Stimulated activated CD4-positive, alpha-beta T cell treated with anti-CD3 and anti-CD28 coated beads, Interleukin-4, amount 100 ng/mL, for 1 hour (primary cell): ENCODE measurements around the gene NRG2.

Source experiments
- DNase-seq: peaks from one replicate; pipeline ENCODE4 v3.0.0-alpha.2; 2020

The NRG2 gene

DNA sequence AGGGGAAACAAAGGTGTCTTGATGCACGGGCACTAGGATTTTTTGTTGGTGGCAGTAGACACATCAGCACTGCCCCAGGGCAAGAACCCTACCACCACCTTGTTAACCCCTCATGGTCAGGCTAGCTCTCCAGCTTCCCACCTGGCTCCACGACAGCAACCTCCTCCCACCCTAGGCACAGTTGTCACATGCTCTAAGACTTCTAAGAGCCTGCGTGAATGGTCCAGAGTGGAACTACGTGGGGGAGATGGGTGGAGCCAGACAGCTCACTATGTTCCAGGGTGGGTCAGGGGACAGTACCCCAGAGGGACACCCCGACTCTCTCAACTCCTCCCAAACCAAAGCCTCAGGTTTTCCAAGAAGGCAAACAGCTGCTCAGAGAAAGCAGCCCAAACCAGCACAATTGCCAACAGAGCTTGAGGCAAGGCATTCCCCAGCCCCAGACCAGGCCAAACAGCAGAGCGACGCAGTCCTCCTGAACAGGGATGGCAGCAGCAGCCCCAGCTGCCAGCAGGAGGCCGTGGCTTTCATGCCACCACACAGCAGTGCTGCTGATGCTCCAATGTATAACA is 78.0 kb downstream of the NRG2 start:
- DNase-seq, result no peak

DNA sequence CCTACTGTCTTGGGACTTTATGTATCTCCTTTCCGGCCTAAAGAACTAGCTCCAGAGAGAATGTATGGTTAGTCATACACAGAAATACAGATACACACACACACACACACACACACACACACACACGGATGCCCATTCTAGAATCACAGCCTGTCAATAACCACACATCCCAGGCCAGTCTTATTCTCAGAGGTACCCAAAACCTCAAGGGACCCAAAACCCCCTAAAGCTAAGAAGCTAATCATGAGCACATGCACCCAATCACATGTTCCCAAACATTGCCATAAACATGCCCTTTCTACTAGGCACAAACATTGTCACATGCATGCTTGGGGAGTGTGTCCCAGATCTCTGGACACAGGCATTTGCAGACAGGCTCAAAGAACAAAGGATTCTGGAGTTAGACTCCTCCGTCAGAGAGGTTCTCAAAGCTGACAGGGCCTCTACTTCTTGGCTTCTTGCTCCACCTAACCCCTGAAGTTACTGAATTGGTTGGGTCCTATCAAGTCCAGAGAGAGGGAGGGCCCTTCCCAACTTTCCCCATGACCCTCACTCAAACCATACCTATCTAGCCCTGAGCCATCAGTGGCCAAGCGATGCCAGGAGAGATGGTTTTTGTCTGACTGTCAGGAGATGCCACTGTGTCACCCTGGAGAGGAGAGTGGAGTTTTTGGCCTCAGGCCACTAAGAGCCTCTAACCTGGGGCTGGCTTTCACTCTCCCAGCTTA is 78.7 kb downstream of the NRG2 start:
- no peak for DNase-seq

DNA sequence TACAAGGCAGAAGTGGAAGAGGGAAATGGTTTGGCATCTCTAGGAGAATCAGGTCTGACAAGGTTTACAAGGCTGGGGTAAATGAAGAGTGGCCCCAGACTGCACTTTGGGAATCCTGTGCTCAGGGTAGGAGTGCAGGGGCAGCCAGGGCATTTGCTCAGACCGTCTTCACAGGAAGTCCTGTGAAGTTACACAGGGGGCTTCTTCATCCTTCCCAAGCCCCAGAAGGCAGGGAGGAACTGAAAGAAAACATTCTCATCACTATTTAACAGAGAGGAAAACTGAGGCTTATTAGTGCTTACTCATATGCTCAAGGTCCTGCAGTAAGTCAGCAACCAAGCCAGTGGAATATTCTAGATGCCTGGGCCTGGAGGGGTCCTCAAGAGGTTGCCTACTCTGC is 80.7 kb downstream of the NRG2 start:
- DNase-seq, result no peak

DNA sequence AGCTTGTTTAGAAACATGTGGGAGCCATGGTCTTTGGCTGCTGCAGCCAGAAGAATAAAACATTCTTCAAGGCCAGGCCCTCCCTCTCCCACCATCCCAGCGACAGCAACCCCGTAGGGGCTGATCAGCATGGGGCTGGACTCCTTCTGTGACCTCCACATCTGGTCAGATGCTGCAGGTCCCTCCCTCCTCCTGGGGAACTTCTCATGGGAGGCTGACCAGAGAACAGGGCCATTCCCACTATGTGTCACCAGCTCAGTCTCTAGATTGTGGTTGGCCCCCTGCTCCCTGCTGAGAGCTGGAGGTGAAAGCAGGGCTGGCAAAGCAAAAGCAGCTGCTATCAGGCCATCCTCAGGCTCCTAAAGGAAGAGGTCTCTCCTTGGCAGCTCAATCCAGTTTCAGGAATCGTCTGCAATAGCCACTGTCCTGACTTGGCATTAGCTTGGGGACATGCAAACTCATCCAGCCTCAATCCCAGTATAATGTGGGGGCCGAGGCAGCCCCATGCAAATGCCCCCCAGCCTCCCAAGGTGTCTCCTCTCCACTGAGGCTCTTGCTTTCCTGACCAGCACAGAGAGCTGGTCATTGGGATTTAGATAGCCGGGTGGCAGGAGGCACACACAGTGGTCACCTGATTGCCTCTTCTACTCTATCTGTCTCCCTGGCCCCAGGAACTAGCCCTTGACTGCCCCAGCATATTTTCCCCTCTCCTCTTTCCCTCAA is 81.5 kb downstream of the NRG2 start:
- DNase-seq, result no peak

DNA sequence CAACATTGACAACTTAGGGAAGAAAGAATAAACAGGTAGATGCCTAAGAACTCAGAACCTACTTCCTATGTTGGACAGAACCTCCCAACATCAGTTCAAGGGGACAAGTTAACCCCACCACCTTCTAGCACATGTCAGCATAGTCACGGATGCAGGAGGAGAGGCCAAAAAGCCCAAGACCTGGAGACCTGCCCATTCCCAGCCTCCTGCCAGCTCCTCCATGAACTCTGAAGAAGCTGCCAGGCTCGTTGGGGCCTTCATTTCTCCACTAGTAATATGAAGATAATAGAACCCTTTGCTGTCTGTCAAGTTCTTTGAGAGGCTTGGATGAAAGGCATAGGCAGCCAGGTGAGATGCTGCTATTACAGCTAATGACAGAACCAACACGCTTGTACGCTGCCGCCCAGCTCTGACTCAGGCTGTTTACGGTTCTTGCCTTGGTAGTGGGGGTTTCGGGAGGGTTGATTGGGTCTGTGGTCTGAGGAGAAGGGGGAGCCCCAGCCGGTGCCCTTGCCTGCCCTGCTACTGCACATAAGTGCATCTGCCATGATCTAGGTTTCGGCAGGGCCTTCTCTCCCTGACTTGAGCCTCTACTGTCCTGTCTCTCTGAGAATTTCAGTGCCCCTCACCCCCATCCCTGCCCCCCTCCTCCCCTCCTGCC is 82.2 kb downstream of the NRG2 start:
- DNase-seq, result no peak

DNA sequence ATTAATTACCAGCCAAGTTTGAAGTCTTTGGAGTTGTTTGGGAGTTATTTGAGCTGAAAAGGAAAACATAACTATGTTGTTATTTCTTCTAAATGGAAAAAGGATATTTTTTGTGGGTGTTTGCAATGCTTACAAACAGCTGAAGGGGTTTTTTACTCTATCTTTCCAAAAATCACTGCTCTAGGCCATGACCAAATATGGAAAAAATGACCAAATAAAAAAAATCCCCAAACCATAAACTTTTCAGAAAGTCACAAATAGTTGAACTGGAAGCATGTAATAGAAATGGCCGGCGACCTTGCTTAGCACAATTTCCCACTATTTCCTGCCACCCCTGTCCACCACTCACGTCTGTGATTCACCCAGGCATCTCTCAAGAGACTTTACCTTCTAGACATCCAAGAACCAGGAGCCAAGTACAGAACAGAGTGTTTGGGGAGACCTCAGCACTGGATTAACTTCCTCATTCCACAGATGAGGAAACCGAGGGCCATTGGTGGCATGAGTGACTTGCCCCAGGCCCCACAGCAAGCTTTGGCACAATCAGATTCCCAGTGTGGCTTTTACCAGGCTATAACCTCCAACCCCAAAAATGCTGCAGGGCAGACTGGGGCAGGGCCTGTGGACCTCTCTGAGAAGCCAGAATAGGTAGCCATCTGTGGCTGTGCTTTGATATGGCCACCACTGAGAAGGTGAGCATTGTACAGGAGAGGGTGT is 84.5 kb downstream of the NRG2 start:
- DNase-seq, result no peak

DNA sequence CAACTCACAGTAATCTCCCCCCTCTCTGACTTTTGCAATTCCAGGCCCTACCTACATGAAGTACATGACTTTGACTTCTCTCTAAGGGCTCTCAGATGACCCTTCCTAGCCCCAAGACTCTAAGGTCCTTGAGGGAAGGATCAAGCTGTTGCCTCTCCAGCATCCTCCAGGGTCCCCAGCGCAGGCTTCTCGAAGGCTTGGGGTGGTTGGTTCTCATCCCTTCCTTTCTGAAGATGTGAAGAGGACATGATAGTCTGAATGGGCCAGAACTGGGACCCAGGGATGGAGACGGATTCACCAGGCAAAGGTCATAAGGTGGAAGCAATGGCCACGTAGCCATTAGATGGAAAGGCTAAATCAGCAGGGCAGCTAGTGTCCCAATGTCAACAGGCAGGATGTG is 86.8 kb downstream of the NRG2 start:
- no peak for DNase-seq

DNA sequence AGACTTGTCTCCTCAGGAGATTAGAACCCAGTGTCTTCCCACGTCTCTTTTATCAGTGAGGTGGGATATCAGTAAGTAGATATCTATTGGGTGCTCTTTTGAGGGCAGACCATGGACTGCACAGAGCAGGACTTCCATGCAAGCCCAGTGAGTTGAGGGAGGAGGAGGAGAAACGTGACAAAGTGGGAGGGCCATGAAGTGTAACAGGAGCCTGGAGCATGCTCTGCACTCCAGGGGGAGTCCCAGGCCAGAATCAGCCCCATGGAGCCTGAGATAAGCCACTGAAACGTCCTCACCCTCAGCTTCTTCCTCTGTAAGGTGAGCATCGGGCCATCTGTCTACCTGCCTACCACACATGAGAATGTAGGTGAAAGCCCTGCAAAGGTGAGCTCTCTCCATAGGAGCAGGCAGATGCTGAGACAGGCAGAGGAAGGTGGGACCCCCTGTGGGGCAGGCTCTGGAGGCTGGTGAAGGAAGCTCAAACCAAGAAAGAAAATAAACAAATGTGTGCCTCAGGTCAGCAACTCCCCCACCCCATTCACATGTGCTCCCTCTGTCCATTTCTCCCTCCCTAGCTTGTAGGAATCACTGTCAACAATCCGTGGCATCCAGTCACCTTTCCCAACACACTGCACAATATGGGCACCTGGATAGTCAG is 87.4 kb downstream of the NRG2 start:
- no peak for DNase-seq

DNA sequence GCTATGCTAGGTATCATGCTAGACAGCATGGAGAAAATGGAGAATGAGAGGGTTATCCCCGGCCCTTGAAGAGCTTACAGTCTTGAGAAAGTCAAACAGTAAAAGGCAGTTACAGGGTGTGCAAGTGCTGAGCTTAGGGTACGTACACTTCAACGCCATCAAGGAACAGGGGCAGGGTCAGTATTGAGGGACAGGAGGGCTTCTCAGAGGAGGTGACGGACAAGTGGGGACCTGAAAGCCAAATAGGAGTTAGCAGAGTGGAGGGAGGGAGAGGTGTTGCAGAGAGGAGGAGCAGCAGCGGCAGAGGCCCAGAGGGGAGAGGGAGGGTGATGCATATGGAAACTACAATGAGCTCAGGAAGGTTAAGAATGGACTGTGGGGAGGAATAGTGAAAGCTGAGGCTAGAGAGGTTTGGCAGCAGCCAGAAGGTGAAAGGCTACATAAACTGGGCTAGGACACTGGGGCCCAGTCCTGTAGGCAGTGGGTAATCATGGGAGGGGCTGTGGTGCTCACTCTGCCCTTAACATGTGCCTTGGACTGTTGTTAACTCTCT is 88.0 kb downstream of the NRG2 start:
- DNase-seq, result no peak

DNA sequence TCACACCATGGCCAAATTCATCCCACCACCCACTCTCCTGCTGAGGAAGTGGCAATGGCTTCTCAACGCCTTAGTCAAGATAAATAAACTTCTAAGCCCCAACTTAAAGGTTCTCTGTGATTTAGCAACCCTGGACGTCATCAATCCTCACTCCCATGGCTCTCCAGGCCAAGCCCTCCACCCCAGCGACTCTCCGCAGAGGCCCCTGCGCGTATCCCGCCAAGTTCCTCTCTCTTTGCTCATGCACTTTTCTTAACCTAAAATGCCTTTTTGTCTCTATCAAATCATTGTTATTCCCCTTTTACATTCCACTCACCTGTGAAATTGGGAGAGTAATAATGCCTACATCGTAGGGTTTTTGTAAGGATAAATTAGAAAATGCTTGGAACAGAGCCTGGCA is 88.6 kb downstream of the NRG2 start:
- no peak for DNase-seq

DNA sequence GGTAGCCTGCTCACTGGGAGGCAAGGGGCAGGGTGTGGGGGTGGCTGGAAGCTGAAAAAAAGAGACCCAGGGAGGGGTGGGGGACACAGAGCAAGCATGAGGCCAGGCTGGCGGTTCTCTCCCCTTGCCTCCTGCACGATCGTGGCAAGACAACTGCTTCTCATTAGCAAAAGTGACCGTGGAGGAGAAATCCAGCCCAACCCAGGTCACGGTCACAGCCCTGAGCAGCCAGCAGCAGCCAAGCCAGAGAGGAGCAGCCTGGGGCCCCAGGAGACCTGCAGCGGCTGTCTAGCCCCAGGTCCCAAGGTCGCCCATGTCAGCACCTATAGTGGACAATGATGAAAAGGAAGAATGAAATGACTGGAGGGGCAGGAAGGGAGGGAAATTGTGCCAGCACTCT is 89.1 kb downstream of the NRG2 start:
- DNase-seq, result no peak

DNA sequence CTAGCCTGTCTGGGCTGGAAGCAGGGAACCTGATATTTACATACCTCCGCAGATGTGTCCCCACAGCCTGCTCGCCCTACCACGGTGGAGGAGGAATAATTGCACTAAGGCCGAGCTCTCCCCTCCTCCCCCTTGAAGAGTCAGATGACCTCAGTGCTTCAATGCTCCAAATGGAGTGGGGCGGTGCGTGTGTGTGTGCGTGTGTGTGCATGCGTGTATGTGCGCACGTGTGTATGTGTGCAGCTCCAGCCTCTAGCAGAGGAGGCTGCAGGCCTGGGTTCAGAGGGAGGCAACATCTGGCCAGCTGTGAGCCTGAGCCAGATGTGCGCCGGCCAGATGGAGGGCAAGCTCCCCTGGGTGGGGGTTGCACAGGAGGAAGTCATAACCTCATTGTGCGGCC is 90.5 kb downstream of the NRG2 start:
- DNase-seq, result no peak

DNA sequence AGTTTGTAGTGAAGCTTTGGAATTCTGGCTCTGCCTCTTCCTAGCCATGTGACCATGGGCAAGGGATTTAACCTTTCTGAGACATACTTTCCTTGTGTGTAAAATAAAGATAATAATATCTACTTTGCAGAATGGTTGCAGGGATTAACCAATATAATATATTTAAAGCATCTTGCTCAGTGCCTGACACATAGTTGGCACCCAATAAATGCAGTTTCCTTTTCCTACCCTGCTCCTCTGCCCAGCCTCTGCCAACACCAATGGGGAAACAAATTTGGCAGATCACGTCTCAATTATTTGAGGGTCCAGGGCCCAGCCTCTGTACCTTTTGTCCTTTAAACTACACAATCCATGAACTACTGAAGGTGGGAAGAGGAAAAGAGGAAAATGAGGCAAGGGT is 91.1 kb downstream of the NRG2 start:
- no peak for DNase-seq

DNA sequence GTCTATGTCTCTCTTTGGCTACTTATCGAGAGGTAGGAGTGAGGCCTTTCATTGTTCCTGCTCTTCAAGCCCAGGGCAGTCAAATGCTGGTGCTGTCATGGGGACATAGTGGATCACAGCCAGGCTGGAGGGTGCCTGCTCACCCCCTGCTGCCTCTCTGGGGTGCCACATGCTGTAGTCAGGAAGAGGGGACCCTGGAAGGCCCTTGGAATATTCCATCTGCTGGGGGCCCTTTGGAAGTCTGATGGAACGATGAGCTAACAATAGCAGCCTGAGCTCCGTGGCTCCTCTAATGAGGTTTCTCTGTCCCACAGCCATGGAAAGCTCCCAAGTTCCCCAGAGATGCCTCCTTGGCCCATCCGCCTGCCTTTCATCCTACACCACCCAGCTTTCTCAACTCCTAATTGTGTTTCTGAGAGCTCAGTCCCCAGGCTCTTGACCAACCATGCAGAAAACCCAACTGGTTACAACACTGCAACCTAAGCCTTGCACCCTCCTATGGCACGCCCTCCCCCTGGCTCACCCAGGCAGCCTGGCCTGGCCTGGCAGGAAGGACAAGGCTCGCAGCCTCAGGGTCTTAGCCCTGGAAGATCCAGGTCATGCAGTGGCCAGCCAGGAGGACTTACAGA is 91.7 kb downstream of the NRG2 start:
- no peak for DNase-seq

DNA sequence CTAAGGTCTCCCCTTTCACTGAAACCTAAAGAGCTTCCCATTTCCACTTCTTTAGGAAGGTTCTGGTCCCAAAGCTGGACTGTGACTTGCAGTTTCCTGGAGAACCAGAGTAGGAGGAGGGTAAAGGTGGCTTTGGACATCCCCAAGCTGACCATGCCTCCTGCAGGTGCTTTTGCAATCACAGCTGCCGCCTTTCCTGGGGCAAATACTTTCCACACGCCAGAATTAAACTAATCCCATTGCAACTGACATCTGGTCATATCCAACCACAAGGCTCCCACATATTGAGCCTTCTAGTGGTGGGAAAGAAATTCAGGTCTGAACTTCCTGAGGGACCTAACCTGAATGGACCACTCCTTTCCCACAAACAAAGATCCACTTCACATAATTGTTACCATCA is 92.7 kb downstream of the NRG2 start:
- no peak for DNase-seq

DNA sequence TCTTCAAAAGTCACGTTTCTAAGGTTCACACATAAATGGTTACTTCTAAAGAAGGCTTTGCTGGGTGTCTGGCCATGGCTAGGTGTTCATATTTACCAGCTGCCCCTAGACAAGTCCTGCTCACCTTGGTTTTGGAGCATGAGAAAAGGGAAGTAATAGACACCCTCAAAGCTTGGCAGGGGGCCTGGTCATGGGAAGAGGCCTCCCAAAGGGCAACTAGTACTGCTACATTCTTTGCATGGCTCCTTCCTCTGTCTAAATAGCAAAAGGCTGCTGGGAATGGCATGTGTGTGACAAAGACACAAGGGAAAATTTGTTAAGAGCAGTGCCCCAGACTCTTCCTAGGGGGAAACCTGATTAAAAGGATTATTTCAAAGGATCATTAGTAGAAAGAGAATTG is 93.4 kb downstream of the NRG2 start:
- no peak for DNase-seq

DNA sequence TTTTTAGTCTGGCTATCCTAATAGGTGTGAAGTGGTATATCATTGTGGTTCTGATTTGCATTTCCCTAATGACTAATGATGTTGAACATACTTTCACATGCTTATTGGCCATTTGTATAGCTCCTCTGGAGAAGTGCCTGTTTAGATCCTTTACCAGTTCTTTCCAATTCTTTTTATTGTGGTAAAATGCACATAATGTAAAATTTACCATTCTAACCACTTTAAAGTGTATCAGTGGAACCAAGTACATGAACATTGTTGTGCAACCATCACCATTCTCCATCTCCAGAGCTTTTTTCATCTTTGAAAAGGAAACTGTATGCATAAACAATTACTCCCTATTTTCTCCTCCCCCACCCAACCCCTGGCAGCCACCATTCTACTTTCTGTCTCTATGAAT is 95.4 kb downstream of the NRG2 start:
- DNase-seq, result no peak

DNA sequence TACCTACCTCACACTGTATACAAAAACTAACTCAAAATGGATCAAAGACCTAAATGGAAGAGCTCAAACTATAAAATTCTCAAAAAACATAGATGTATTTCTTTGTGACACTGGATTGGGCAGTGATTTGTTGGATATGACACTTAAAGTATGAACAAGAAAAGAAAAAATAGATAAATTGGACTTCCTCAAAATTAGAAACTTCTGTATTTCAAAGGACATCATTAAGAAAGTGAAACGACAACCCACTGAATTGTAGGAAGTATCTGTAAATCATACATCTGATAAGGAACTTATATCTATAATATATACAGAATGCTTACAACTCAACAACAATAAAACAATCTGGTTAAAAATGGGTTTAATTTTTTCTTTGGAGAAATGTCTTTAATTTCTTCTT is 96.7 kb downstream of the NRG2 start:
- DNase-seq, result no peak

DNA sequence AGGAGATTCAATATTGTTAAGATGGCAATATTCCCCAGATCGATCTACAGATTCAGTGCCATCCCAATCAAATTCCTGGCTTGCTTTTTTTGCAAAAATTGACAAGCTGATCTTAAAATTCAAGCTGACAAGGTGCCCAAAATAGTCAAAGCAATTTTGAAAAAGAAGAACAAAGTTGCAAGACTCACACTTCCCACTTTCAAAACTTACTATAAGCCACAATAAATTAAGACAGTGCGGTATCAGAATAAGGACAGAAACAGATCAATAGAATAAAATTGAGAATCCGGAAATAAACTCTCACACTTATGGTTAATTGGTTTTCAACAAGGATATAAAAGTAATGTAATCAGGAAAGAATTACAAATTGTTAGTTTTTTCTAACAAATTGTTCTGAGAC is 97.1 kb downstream of the NRG2 start:
- DNase-seq, result no peak

DNA sequence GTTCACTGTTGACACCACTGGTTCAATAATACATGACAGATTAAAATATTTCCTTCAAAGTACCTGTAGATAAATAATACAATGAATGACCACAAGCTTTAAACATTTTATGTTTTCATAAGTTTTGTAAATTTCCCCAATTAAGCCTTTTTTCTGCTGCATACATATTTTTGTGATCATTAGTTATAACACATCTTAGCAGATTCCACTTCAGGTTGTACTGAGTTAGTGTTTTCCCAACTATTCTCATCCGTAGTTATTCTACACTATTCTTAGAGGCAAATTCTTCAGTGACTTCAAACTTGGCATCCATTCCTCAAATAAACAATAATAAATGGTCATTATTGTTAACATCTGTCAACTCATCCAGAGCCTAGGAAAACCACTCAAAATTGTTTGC is 100.9 kb downstream of the NRG2 start:
- no peak for DNase-seq

DNA sequence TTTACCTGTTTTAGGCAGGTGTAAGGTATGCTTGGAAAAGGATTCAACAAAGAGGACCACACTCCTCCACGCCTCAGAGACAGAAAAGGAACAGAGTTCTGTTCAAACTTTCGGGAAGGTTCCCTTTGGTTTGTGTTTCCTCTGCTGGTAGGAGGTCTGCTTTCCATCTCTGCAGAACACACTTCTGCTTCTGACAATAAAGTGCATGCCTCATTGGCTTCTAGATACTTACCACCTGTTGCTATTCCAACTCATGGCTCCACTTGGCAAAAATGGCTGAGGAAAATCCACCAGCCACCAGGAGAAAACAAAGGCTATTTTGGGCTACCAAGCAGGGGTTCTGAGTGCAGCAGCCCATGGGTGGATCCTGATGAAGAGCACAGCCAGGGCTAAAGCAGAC is 112.7 kb downstream of the NRG2 start:
- DNase-seq, result no peak
